B cell (primary cell): Measurements from ENCODE around the gene SPINDOC. TPM values are rescaled to one million over a fixed set of nuclear protein-coding genes. Genes with fewer than 3 reads are reported as not detected.

Experiments used
- ATAC-seq: fragments of 200-7000 bp; cut with Tn5 transposase; one replicate; pipeline ENCODE4 v1.10.0; 2021; ENCODE audit warnings: low read depth, mild to moderate bottlenecking, moderate number of reproducible peaks, moderate library complexity
- CTCF ChIA-PET: fragments of 350-600 bp; sonication (Branson Sonifier 250); formaldehyde crosslinking; loops from one replicate; lab custom pipeline; 2021; ENCODE audit warnings: antibody characterized with exemption, inconsistent platforms; lab: Charles Lee
- POLR2A ChIA-PET: fragments of 350-600 bp; sonication (Branson Sonifier 250); formaldehyde crosslinking; loops from one replicate; lab custom pipeline; 2021; ENCODE audit warnings: antibody characterized with exemption; lab: Charles Lee
- DNase-seq: peaks from one replicate; pipeline ENCODE4 v3.0.0; 2013
- H2AFZ ChIP-seq: 2 replicates; pipeline ENCODE4 v1.6.1; 2012; ENCODE audit warnings: mild to moderate bottlenecking, low read depth, low read length; ENCODE audit not compliant: insufficient read depth, poor library complexity, severe bottlenecking
- H3K27ac ChIP-seq, 2 donors: 1 replicate in 1 of 2; 2 replicates in 1 of 2; pipeline ENCODE4 v1.5.1; 2012 to 2013; ENCODE audit warnings: low read length in 2 of 2, mild to moderate bottlenecking in 2 of 2, moderate library complexity in 1 of 2
- H3K27me3 ChIP-seq, 4 experiments: fragments of 200-600 bp in 1 of 4; sonication (generic) in 1 of 4; replicated peaks in 1 of 4; 1 replicate in 2 of 4; 2 replicates in 2 of 4; pipeline versions ENCODE4 v1.6.1 to v1.7.0; 2013 to 2016; ENCODE audit warnings: low read length in 3 of 4, mild to moderate bottlenecking in 2 of 4, mixed read lengths in 1 of 4, moderate library complexity in 1 of 4; ENCODE audit not compliant: insufficient read depth in 4 of 4, control insufficient read depth in 3 of 4; ENCODE audit errors: control extremely low read depth in 1 of 4
- H3K36me3 ChIP-seq, 2 experiments: replicated peaks in 1 of 2; 1 replicate in 1 of 2; 2 replicates in 1 of 2; pipeline versions ENCODE4 v1.6.1 to v1.7.1; 2013; ENCODE audit warnings: low read length in 1 of 2; ENCODE audit not compliant: insufficient read depth in 2 of 2, control insufficient read depth in 1 of 2; ENCODE audit errors: control extremely low read depth in 1 of 2, extremely low read depth in 1 of 2
- H3K4me1 ChIP-seq, 2 donors: fragments of 200-600 bp in 1 of 2; sonication (generic) in 1 of 2; 1 replicate in 1 of 2; 2 replicates in 1 of 2; pipeline versions ENCODE4 v1.5.1 to v1.6.1; 2013 to 2017; ENCODE audit warnings: low read length in 2 of 2; ENCODE audit not compliant: control insufficient read depth in 2 of 2, insufficient read depth in 2 of 2
- H3K4me2 ChIP-seq: replicated peaks from 2 replicates; pipeline ENCODE3; 2012; ENCODE audit warnings: mild to moderate bottlenecking, low read depth, low read length; ENCODE audit not compliant: poor library complexity, severe bottlenecking
- H3K4me3 ChIP-seq, 5 experiments: fragments of 200-600 bp in 1 of 5; sonication (generic) in 1 of 5; 1 replicate in 3 of 5; 2 replicates in 2 of 5; pipeline versions ENCODE4 v1.5.1 to v1.7.0; 2011 to 2016; ENCODE audit warnings: low read length in 4 of 5, mild to moderate bottlenecking in 4 of 5, low read depth in 2 of 5, control low read depth in 1 of 5, moderate library complexity in 1 of 5; ENCODE audit not compliant: insufficient read depth in 1 of 5; ENCODE audit errors: control extremely low read depth in 1 of 5, extremely low read depth in 1 of 5
- H3K79me2 ChIP-seq: fragments of 200-600 bp; sonication (generic); one replicate; pipeline ENCODE4 v1.6.0; 2016; ENCODE audit warnings: low read length; ENCODE audit not compliant: control insufficient read depth, insufficient read depth
- H3K9ac ChIP-seq: fragments of 200-600 bp; sonication (generic); 2 replicates; pipeline ENCODE4 v1.6.1; 2017; ENCODE audit warnings: mild to moderate bottlenecking, low read length, moderate library complexity
- H3K9me3 ChIP-seq, 3 donors: one replicate each; pipeline versions ENCODE4 v1.6.1 to v1.7.1; 2013; ENCODE audit warnings: low read length in 2 of 3; ENCODE audit not compliant: control insufficient read depth in 2 of 3, insufficient read depth in 1 of 3; ENCODE audit errors: control extremely low read depth in 1 of 3
- H4K20me1 ChIP-seq: 2 replicates; pipeline ENCODE4 v1.6.0; 2012; ENCODE audit warnings: mild to moderate bottlenecking, low read length; ENCODE audit not compliant: insufficient read depth, control insufficient read depth, poor library complexity, severe bottlenecking
- H3K27ac Mint-ChIP-seq: one replicate; pipeline ENCODE4 v1.8.0; 2021; ENCODE audit warnings: mixed read lengths
- H3K27me3 Mint-ChIP-seq: one replicate; pipeline ENCODE4 v1.8.0; 2021; ENCODE audit warnings: mixed read lengths
- H3K4me1 Mint-ChIP-seq: one replicate; pipeline ENCODE4 v1.8.0; 2021; ENCODE audit warnings: mixed read lengths
- H3K4me3 Mint-ChIP-seq: one replicate; pipeline ENCODE4 v1.8.0; 2021; ENCODE audit warnings: mixed read lengths
- H3K9me3 Mint-ChIP-seq: one replicate; pipeline ENCODE4 v1.8.0; 2022; ENCODE audit warnings: mixed read lengths; ENCODE audit not compliant: insufficient read depth
- CTCF ChIP-seq: fragments of 200-600 bp; IDR thresholded peaks from one replicate; pipeline ENCODE4 v1.8.0; 2022; ENCODE audit warnings: antibody characterized with exemption, mild to moderate bottlenecking
- EZH2 ChIP-seq: IDR thresholded peaks from 2 replicates; pipeline ENCODE4 v1.6.1; 2012; ENCODE audit warnings: borderline replicate concordance, low read depth, mild to moderate bottlenecking, moderate library complexity, low read length; ENCODE audit not compliant: insufficient read depth, poor library complexity, severe bottlenecking
- WGBS: methylation state at CpG from one replicate; pipeline ENCODE4 v1.1.5; 2013; ENCODE audit warnings: missing lambda C conversion rate; ENCODE audit not compliant: insufficient coverage; 5-methylcytosine and 5-hydroxymethylcytosine counted together
- intact Hi-C: fragments of 100-400 bp; cut with micrococcal nuclease; formaldehyde crosslinking; loops from one replicate; pipeline ENCODE4 v1.10.0; 2022
- polyA plus RNA-seq: library from polyadenylated mRNA; depleted of rRNA; stranded (reverse); fragments of >200 nt; gene quantifications from 2 replicates; pipeline ENCODE4 v1.2.3, GENCODE V29; 2012
- total RNA-seq, 2 donors: library from RNA; stranded (reverse); fragments of 120-200 nt in 1 of 2; gene quantifications; 1 replicate in 1 of 2; 2 replicates in 1 of 2; pipeline versions ENCODE4 v1.2.3 to v1.2.4, GENCODE V29; 2013 to 2022

The SPINDOC gene
- total and polyA plus RNA-seq, 2 donors (not counting 1 experiment from before 2014, with no cell fraction given), result 10.5 to 23.9 TPM

GRCh38 chr11:63838150-63838677, 25.0 kb downstream of the SPINDOC start:
- Mint-ChIP-seq H3K27ac (peak overlapping the region; percentile 94), H3K4me3 (peak overlapping the region; percentile 91), H3K9me3 (no peaks in the 10 kb centered on the region), H3K4me1 (peaks cover 53% of the 10 kb centered on the region), H3K27me3 (no peaks in the 10 kb centered on the region)
- ChIA-PET CTCF (interaction anchor here (0.6 to 7.5 kb wide), 40 partner anchors 10 to 480 kb away, joined by 3 to 254 read pairs (median 5); partner anchors contain the start of genes COX8A, NAA40, OTUB1 and PRDX5), POLR2A (interaction anchor here (0.6 to 3.1 kb wide), 9 partner anchors 24 to 1085 kb away, joined by 3 to 11 read pairs (median 4); partner anchors contain the start of gene NAA40)
- peak overlapping the region; percentile 79 for H3K4me2 ChIP-seq
- peak overlapping the region; percentile 82 to 91 for H3K27ac ChIP-seq
- intact Hi-C loops, result loop anchor here (1.0 to 10.0 kb wide), 6 partner anchors 50 to 467 kb away; partner anchors contain the start of genes CATSPERZ, COX8A, ESRRA and RTN3
- no peaks in the 10 kb centered on the region for H3K9me3 ChIP-seq
- H4K20me1 ChIP-seq, result peaks cover 48% of the 10 kb centered on the region
- DNase-seq, result no peak
- H3K79me2 ChIP-seq, result peaks cover 47% of the 10 kb centered on the region
- H3K36me3 ChIP-seq, result peaks cover 7 to 20% of the 10 kb centered on the region in 2 experiments
- H2AFZ ChIP-seq, result peak overlapping the region; percentile 49
- no peak for ATAC-seq
- H3K9ac ChIP-seq, result peak overlapping the region; percentile 51
- TF ChIP-seq CTCF, result no peak
- TF ChIP-seq EZH2, result no peak
- WGBS, result 29% methylated on average over 15 of the region's 18 CpGs
- H3K27me3 ChIP-seq, result no peaks in the 10 kb centered on the region
- peak overlapping the region; percentile 19 to 48 (median 32) for H3K4me3 ChIP-seq
- H3K4me1 ChIP-seq, result peaks cover 38 to 44% of the 10 kb centered on the region in 2 donors
